Stimulated activated CD8-positive, alpha-beta memory T cell treated with anti-CD3 and anti-CD28 coated beads, Interleukin-15, amount 100 ng/mL, for 48 hours (primary cell): ENCODE data around the gene FPR3.
"Not testable (repeated sequence)": the region's sequence is repeated elsewhere in the genome, so short reads cannot be mapped to it uniquely, and the experiment has no call there.

Source experiments
- DNase-seq, 2 donors: peaks; one replicate each; pipeline ENCODE4 v3.0.0-alpha.2; 2020; ENCODE audit warnings: low read depth in 2 of 2

FPR3 gene, protein sequence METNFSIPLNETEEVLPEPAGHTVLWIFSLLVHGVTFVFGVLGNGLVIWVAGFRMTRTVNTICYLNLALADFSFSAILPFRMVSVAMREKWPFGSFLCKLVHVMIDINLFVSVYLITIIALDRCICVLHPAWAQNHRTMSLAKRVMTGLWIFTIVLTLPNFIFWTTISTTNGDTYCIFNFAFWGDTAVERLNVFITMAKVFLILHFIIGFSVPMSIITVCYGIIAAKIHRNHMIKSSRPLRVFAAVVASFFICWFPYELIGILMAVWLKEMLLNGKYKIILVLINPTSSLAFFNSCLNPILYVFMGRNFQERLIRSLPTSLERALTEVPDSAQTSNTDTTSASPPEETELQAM

DNA sequence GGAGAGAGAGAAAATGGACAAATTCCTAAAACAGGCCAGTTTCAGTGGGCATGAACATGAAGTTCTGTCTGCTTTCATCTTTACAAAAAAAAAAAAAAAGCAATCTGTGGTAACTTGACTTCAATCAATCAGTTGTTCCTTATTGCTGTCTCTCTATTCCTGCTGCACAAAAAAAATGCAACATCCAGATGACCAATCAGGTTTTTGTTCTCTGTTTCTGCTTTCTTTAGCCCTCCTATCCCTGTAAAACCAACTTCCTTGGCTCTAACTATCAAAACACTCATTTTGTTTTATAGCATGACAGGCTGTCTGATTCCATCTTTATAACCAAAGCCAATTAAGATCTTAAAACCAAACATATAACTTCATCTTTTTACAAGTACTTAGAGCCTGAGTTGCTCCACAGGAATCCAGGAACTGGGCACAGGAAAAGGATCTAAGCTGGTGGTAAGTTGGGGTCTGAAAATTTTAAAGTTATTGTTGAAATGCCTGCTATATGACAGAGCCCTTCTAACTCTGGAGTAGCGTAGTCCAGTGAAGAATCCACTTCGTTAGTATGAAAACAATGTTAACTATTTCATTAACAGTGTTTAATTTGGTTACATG, at the start of gene FPR3:
FPR3 (plus strand) TSS at position 273 of the 606 bp plus-strand sequence. CDS start 28,592 bp downstream, outside the sequence.
- no peak for DNase-seq

DNA sequence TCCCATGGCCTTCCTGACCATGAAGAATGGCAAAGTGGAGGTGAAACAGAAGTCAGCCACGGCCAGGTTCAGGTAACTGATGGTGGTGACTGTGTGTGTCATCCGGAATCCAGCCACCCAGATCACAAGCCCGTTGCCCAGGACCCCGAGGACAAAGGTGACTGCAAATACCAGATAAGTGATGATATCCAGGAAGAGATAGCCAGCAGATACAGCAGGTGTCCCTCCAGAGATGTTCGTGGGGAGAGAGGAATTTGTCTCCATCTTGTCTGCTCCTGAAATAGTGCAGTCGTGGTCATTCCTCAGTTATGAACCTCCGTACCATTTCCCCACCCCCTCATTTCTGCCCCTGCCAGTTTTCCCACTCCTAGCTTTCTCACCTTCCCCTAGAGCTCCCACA, 48.2 kb upstream of the FPR3 start:
- DNase-seq, result no peak

DNA sequence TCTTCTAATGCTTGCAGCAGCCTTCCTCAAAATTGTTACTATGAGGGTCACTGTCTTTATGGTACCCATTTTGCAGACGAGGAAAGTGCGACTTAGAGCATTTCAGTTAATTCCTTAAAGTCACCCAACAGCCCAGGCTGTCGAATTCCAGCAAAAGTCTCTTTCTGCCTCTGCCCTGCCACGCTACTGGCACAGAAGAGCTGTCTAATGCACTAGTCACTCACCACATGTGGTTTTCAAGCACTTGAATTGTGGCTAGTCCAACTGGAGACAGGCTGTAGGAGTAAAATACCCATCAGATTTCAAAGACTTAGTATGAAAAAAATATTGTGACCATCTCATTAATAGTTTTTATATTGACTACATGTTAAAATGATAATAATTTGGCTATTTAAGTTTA, 45.0 kb upstream of the FPR3 start:
- DNase-seq, result no peak

DNA sequence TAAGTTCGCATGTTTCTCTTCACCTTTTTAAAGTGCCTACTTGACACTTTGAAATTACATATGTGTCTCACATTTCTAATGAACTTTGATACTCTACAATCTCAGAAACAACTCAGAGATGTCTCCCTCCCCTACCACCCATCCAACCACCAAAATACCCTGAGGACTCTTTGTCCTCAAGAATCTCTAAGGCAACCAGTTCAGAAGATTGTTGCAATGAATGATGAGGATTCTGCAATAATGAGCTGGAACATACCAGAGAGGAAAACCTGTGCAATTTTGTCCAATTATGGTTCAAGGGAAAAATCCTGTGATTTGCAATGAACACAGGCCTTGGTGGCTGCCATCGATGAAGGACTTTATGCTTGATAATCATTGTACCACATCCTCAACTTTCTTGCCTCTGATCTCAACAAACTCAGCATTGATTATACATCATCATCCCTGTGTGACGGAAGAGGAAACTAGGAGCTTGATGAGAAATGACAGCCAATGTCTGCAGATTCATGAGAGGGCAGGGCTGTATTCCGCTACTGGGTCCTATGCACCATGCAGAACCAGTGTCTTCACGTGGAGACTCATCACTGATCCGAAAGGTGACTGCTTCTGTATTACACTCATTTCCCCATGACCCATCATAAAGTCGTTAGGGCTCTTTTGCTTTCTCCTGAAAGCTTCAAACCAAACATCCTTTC, 44.4 kb upstream of the FPR3 start:
- no peak for DNase-seq

DNA sequence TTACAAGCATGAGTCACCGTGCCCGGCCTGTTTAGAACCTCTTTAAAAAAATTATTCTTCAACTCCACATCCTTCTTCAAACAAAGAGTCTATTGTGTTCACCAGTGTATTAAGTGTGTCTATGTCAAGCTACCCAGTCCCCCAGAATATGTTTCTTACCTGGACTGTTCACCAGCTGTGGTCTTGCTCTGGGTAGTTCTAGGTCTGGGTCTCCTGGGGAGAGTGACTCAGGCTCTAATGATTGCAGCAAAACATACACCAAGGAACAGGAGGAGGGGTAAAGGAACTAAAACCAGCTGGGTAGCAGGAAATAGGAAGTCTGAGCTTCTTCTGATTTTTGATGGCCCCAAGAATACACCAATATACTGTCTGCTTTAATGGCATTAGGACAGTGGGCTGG, 43.3 kb upstream of the FPR3 start, which contains the start of gene FPR1:
FPR1 (minus strand) TSS at position 224 of the 400 bp plus-strand sequence. CDS start 4,884 bp downstream, outside the sequence.
- no peak for DNase-seq

DNA sequence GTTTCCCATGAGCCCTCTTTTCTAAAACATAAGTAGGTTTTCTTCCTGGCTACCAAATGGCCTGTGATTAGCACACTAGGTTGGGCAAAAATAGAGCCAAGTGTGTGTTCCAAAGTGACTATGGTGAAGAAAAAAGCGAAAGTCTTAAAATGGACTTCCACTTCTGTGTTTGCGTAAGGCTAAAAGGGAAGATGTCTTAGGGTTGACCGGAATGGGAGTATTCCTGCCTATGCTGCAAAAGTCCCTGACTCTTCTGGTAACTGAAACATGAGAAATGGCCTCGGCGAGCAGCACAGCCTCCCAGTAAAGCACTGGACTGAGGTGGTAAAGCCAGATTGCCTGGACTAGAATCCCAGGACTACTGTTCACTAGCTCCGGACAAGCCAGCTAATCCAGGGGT, 40.8 kb upstream of the FPR3 start:
- no peak for DNase-seq

DNA sequence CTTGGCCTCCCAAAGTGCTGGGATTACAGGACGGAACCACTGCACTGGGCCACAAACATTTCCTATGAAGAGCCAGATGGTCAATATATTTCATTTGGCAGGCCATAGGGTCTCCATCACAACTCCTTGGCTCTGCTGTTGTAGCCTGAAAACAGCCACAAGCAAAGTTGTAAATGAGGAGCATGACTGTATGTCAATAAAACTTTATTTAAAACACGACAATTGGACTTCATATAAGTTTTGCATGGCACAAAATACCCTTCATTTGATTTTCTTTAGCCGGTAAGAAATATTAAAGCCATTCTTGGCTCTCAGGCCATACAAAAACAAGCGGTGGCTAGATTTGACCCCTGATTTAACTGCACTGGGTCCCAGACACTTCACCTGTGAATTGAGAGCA, 40.2 kb upstream of the FPR3 start:
- DNase-seq, result no peak

DNA sequence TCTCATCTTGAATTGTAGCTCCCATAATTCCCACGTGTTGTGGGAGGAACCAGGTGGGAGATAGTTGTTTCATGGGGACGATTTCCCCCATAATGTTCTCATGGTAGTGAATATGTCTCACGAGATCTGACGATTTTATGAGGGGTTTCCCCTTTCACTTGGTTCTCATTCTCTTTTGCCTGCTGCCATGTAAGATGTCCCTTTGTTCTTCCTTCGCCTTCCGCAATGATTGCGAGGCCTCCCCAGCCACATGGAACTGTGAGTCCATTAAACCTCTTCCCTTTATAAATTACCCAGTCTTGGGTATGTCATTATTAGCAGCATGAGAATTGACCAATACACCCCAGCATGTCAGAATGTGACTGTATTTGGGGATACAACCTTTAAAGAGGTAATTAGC, 39.4 kb upstream of the FPR3 start:
- DNase-seq, result no peak

DNA sequence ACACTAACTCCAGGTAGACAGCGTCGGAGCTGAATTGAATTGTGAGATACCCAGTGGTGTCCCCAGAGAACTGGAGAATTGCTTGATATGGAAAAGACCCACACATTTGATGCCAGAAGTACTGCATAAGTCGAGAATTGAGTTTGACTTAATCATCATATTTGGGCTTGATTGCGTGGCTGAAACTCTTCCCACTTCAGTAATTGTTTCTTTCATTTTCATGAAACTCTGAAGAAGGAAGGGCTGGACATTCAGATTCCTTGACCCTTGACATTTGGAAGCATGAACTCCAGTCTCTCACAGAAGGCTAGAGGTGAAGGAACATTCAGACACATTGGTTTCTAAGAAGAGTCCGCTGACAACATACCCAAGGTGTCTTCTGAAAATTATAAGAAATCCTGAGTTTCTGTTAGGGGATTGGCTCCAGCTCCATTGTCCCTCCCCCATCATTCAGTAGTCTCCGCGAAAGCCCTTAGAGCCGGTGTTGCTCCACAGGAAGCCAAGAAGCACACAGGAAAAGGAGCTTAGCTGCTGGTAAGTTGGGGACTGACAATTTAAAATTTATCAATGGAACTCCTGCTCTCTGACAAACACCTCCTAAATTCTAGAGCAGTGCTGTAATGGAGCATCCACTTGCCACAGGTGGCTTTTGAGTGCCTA, 34.1 kb upstream of the FPR3 start, which contains the start of gene FPR2:
FPR2 (plus strand) TSS at position 484 of the 660 bp plus-strand sequence. CDS start 7,479 bp downstream, outside the sequence.
- DNase-seq, result no peak

DNA sequence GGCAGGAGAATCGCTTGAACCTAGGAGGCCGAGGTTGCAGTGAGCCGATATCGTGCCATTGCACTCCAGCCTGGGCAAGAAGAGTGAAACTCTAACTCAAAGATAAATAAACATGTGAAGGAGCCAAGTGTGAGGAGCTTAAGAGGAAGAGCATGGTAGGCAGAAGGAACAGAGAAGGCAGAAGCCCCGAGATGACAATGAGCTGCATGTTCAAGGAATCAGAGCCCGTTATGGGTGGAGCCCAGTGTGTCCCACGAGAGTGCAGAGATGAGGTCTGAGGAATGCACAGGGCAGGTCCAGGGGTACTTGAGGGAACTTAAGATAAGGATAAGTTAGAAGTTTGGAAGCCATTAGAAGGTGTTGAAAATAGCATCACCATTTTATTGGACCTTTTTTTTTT, 33.3 kb upstream of the FPR3 start:
- DNase-seq, result no peak

DNA sequence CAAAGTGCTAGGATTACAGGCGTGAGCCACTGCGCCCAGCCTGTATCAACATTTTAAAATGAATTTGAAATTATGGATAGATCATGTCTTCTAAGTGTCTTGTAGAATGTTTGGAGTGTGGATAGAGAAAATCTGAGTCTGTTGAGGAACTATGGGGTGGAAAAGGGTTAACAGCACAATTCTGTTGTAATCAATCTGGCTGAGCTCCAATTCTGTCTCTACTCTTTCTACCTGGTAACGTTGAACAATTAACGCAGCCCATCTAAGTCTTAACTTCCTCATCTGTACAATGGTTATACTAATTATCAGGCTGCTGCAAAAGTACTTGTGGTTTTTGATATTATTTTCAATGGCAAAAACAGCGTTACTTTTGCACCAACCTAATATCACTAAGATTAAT, 29.9 kb upstream of the FPR3 start:
- DNase-seq, result no peak

DNA sequence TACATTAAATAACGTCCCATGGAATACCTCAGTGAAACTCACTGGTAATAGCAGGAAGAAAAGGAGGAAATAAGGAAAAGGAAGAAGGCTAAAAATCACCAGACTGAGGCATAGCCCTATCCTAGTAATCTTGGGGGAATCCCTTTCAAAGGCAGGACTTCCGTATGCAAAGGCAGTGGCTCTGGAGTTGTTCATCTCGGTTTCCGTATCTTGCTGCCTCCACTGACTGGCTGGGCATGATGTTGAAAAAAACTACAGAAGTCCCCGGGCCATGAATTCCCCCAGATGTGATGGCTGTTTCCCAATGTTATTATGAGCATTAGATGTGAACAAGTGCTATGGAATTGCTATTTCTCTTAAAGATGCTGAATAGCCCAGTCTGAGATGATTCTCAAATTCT, 28.5 kb upstream of the FPR3 start:
- DNase-seq, result no peak

DNA sequence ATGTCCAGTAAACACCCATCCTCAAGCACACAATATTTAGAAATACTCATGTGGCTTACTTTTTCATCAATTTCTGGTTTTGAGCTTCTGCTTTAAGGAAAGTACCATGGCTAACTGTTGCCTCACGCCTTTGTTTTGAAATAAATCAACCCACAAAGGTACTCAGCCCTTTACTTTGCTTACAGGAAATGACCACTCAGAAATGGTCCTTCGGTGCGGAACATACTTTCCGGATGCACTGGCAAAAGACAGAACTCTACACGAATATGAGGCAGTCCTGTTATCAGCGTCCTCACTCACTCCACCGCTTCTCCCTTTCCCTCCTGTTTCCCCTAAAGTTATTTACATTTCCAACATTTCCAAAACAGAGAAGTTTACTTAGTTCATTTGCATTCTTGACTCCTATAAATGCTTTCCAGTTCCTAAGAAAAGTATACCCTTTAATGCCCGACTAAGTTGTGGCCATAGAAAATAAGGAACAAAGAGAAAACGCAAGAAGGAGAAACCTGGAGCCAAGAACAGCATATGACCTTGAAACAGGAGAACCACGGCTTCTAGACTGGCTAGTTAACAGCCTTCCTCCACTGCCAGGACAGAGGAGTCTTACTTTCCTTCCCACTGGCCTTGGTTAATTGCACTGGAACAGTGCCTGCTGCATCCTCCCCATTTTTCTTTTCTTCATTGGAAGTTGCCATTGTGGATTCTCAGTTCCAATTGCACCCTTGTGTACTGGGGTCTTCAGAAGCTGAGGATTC, 23.4 kb upstream of the FPR3 start:
- no peak for DNase-seq

DNA sequence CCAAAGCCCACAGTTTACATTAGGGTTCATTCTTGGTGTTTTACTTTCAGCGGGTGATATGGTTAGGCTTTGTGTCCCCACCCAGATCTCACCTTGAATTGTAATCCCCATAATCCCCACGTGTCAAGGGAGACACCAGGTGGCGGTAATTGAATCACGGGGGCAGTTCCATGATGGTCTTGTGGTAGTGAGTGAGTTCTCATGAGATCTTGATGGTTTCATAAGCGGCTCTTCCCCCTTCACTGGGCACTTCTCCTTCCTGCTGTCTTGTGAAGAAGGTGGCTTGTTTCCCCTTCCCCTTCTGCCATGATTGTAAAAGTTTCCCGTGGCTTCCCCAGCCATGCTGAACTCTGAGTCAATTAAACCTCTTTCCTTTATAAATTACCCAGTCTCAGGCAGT, 22.0 kb upstream of the FPR3 start:
- DNase-seq, result no peak

DNA sequence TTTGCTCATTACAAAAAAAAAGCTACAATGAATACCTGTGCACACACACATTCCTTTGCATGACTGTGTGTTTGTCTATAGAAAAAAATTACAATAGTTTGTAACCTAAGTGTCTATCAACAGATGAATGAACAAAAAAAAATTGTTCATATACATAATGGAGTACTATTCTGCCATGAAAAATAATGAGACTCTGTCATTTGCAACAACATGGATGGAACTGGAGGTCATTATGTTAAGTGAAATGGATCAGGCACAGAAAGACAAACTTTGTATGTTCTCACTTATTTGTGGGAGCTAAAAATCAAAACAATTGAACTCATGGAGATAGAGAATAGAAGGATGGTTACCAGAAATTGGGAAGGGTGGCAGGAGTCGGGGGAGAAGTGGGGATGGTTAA, 18.4 kb upstream of the FPR3 start:
- DNase-seq, result not testable (repeated sequence)

DNA sequence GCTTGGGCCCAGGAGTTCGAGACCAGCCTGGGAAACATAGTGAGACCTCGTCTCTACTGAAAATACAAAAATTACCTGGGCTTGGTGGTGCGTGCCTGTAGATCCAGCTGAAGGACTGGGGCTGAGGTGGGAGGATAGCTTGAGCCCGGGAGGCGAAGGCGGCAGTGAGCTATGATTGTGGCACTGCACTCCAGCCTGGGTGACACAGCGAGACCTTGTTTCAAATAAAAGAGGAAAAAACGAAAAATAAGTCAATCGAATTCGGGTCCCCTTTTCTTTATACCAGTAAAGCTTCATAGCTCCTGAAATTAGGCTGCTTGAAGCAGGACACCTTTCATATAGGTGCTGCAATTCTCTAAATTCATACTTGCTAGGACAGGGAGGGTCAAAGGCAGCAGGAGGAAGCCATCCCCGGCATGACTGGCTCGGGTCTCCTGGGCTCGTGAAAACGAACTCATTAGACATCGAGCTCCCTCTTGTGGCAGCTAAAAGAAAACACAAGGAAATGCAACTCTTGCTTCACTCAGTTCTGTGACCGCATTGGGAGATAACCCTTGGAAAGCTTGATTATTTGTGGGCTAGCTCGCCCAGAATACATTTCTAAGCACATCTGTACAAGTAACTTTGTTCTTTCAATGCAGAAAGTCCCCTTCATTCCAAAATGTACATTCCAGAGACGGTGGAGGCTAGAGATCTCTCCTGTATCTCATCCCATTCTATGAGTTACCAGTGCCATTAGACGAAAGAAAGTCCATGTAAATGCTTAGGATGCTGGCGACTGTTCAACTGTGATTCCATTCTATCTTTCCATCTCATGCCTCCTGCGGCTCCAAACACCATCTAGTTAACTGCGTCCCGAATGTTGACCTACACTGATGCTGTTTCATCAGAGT, 17.1 kb upstream of the FPR3 start:
- DNase-seq, result peak in 1 of 2 donors; percentile 4

DNA sequence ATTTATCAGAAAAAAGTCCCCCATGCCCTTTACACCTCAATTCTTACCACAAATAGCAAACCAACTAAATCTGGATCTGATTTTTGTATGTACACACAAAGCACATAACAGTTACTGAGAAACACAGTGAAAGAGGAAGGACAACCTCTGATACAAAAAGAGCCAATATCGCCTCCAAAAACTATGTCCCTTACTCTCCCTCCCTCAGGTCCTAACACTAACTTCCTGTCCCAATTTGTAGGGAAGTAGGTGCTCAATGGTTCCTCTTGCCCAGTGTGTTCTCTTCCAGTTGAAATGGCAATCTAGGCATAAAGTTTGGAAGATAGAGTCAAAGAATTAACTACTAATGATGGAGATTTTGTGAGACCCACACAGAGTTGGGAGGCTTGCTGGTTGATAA, 15.8 kb upstream of the FPR3 start:
- no peak for DNase-seq

DNA sequence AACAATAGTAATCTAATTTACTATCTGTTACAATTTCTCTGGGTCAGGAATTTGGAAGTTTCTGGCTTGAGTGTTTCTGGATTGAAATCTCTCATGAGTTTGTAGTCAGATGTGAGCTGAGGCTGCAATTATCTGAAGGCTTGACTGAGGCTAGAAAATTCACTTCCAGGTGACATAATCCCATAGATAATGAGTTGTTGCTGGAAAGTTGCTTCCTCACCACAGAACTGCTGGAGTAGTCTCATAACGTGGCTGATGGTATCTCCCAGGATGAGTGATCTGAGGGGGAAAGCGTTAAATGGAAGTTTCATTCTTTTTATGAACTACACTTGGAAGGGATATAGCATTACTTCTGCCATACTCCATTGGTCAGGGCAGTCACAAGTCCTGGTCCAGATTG, 15.3 kb upstream of the FPR3 start:
- DNase-seq, result no peak

DNA sequence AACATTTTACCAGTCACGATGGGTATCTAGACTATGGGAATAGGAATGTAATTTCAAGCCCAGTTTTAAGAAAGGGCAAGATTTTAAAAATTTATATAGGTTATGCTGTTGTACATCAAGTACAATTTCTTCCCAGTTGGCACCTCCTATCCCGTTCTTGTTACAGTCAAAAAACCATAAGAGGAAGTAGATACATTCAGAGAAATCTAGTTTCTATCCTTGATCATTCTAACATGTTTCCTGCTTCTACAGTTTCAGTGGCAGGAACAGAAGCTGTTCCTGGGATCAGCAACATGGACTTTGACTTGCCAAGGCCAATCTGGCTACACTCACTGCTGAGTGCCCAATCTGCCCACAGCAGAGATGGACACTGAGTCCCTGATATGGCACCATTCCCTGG, 14.7 kb upstream of the FPR3 start:
- DNase-seq, result no peak

DNA sequence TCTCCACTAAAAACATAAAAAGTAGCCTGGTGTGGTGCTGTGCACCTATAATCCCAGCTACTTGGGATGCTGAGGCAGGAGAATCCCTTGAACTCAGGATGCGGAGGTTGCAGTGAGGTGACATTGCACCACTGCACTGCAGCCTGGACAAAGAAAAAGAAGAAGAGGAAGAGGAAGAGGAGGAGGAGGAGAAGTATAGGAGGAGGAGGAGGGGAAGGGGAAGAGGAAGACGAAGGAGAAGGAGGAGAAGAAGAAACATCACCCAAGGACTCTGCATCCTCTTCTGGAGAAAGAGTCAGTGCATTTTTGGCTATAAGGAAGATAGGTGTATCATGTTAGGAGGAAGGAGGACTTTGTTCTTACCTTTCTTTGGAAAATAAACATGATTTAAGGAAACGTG, 13.0 kb upstream of the FPR3 start:
- DNase-seq, result no peak
